GM12865 (cell line): ENCODE measurements around the gene HRAS.

Experiments
- DNase-seq: peaks from one replicate; pipeline ENCODE4 v3.0.0; 2010; ENCODE audit warnings: low read depth
- H3K4me3 ChIP-seq: 2 replicates; pipeline ENCODE4 v1.5.1; 2011; ENCODE audit warnings: mild to moderate bottlenecking, low read depth, low read length, control low read depth
- TF ChIP-seq, protein P1 (sequence below): IDR thresholded peaks from 2 replicates; pipeline ENCODE4 v1.5.1; 2011; ENCODE audit warnings: low read length, control low read depth, low read depth, inconsistent platforms; ENCODE audit not compliant: insufficient read depth; ENCODE audit errors: missing control alignments

The HRAS gene

DNA sequence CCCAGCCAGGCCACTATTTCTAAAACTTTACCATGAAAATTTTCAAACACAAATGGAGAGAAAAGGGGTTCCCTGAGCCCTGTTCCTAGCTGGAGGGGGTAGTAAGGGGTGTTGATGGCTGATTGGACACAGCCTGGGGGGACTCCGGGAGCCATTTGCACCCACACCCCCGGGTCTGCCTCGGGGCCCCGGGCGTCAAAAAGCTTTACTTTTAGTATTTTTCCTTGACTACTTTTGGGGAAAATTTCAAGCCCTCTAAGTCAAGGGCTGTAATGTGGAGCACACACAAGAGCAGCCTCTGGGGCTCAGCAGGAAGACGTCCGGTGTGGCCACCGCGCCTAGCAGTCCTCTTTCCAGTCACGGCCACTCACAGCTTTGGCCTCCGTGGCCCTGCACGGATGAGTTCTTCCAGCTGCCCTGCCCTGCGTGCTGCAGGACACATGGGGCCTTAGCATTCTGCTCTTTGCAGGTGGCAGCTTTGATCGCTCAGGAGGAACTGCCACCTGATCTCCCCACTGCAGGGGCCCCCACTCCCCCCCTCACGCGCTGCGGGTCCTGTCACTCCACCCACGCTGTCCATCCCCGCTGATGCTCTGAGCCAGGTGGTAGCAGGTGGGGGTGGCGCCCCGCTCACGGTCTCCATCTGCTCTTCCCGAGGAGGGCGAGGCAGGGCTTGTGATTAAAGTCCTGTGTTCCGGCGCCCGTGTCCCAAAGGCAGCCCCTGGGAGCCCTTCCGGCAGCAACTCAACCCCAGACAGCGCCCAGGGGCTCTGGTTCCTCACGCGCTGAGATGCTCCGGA is 42.7 kb downstream of the HRAS start:
- no peak for DNase-seq
- no peak overlapping the region for H3K4me3 ChIP-seq
- TF ChIP-seq, protein P1, sequence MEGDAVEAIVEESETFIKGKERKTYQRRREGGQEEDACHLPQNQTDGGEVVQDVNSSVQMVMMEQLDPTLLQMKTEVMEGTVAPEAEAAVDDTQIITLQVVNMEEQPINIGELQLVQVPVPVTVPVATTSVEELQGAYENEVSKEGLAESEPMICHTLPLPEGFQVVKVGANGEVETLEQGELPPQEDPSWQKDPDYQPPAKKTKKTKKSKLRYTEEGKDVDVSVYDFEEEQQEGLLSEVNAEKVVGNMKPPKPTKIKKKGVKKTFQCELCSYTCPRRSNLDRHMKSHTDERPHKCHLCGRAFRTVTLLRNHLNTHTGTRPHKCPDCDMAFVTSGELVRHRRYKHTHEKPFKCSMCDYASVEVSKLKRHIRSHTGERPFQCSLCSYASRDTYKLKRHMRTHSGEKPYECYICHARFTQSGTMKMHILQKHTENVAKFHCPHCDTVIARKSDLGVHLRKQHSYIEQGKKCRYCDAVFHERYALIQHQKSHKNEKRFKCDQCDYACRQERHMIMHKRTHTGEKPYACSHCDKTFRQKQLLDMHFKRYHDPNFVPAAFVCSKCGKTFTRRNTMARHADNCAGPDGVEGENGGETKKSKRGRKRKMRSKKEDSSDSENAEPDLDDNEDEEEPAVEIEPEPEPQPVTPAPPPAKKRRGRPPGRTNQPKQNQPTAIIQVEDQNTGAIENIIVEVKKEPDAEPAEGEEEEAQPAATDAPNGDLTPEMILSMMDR, result no peak

DNA sequence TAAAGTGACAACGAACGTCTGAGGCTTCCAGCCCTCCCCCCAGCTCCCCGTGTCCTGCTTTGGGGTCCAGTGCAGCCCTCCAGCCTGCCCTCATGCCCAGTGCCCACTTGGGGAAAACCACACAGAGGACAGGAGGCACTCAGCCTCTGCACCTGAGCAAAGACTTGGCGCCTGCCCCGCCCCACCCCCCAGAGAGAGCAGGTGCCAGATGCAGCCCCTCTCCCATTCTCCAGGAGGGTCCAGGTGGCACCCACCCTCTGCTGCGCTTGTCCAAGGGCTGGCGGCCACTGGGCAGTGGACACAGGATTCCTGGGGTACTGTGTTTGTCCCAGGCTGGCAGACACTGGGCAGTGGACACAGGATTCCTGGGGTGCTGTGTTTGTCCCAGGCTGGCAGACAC is 44.0 kb downstream of the HRAS start:
- no peak overlapping the region for H3K4me3 ChIP-seq
- no peak for DNase-seq
- TF ChIP-seq, protein P1, result no peak

DNA sequence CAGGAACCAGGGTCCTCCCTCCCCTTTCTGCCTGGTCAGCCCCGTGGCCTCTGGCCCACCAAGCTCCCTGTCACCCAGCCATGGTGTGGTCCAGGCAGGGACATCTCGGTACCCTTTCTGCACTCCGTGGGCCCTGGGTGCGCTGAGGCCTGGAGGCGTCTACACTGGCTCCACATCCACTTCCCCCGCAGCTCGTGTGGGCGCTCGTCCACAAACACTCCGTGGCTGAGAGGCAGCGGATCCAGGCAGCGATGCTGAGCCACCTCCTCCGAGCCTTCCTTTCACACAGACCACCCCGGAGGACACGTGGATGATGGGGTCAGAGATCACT is 44.5 kb downstream of the HRAS start:
- TF ChIP-seq, protein P1, result no peak
- no peak overlapping the region for H3K4me3 ChIP-seq
- no peak for DNase-seq

DNA sequence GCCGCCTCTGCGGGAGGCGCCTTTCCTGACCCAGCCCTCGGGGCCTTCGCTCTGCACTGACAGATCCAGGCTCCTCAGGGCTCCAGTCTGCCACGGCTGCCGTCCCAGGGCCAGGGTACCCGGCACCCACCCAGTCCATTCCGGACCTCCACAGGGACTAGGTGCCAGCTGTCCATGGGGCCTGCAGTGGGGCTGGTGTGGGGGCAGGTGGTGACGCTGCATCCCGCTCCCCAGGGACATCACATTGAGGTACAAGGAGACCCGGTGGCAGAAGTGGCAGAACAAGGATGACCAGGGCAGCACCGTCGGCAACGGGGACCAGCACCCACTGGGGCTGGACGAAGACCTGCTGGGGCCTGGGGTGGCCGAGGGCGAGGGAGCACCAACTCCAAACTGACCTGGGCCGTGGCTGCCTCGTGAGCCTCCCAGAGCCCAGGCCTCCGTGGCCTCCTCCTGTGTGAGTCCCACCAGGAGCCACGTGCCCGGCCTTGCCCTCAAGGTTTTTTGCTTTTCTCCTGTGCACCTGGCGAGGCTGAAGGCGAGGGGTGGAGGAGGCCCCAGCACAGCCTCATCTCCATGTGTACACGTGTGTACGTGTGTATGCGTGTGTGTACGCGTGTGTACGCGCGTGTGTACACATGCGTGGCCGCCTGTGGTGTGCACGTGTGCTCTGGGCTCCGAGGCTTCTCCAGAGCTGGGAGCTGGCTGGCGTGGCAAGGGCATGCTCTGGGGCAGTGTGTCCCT is 45.0 kb downstream of the HRAS start:
- no peak for DNase-seq
- TF ChIP-seq, protein P1, result no peak
- no peak overlapping the region for H3K4me3 ChIP-seq

DNA sequence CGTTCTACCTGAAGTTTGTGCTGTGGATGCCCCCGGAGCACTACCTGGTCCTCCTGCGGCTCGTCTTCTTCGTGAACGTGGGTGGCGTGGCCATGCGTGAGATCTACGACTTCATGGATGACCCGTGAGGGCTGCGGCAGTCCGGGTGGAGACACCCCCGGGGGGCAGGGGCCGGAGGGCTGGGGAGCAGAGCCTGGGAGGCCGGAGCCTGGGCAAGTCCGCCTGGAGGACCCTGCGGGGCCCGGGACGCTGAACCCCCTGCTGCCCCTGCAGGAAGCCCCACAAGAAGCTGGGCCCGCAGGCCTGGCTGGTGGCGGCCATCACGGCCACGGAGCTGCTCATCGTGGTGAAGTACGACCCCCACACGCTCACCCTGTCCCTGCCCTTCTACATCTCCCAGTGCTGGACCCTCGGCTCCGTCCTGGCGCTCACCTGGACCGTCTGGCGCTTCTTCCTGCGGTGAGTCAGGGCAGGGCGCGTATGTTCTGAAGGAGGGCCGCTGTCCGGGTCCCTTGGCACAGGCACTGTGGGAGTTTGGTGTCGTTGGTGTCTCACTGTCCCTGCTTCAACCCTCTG is 45.7 kb downstream of the HRAS start:
- TF ChIP-seq, protein P1, result no peak
- no peak overlapping the region for H3K4me3 ChIP-seq
- no peak for DNase-seq

DNA sequence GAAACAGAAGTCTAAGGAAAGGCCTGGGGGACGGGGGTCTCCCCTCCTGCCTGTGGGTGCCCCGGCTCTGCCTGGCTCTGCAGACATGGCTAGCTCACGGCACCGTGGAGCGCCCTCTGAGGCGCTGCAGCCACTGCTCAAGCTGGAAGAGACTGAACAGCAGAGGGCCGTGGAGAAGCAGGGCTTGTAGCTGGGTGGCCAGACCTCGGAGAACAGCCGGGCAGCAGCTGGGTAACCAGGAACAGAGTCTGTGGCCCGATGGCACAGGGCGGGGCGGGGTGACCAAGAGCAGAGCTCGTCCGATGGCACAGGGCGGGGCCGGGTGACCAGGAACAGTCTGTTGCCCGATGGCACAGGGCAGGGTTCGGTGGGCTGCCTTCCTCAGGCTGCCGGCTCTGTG is 46.4 kb downstream of the HRAS start:
- DNase-seq, result no peak
- TF ChIP-seq, protein P1, result no peak
- no peak overlapping the region for H3K4me3 ChIP-seq
